ENCODE data around the gene KIRREL3. TPM values are rescaled to one million over a fixed set of nuclear protein-coding genes. Genes with fewer than 3 reads are reported as not detected.

KIRREL3 gene
- total RNA-seq, 1 experiment from 2014 or later = 2.2 TPM

- Histone ChIP-seq H3K27ac (peak overlapping the region; percentile 68), H3K79me2 (ENCODE audit: low read depth) (no peaks in the 10 kb centered on the region), H4K20me1 (ENCODE audit: insufficient read depth) (no peaks in the 10 kb centered on the region), H2AFZ (0 out of 2 replicates have a peak overlapping the region, but pooled peaks have one; percentile 58), H3K4me3 (no peak overlapping the region), H3K4me1 (replicated peaks; ENCODE audit: insufficient read depth) (peaks cover 25% of the 10 kb centered on the region), H3K36me3 (ENCODE audit: low read depth) (0 out of 2 replicates have a peak, but pooled peaks cover 2% of the 10 kb centered on the region), H3K9me2 (ENCODE audit: insufficient read depth) (no peaks in the 10 kb centered on the region), H3K4me2 (peak overlapping the region; percentile 60), H3F3A (ENCODE audit: insufficient read depth, low read depth) (peaks cover 19% of the 10 kb centered on the region; the same call in 1 of the 2 replicates), H3K9me3 (ENCODE audit: insufficient read depth, low read depth) (no peaks in the 10 kb centered on the region), H3K27me3 (ENCODE audit: insufficient read depth, low read depth) (no peaks in the 10 kb centered on the region)
- intact Hi-C loops (cut with micrococcal nuclease; ENCODE audit: unreplicated experiment) = loop anchor here (10.0 kb wide), 1 partner anchor 87 kb away; no protein-coding TSS in a partner anchor
- no peak for TF ChIP-seq EZH2 (IDR thresholded peaks at IDR 0.05; ENCODE audit: low read depth)
- no peak for TF ChIP-seq CTCF (conservative IDR thresholded peaks at IDR 0.05)
- DNase-seq = no peak
- CTCF ChIA-PET = interaction anchor here (0.5 to 1.2 kb wide), 2 partner anchors 122 to 545 kb away, joined by 3 to 8 read pairs; no protein-coding TSS in a partner anchor
- BruUV-seq (replicated peaks) = TSS peak; percentile 49
- POLR2A ChIA-PET (ENCODE audit: unreplicated experiment) = no interaction called here
Observed at GRCh38 chr11:126432065-126432461, 568.5 kb downstream of the KIRREL3 start.

GRCh38 chr11:126431401-126432064 is 569.0 kb downstream of the KIRREL3 start:
- Histone ChIP-seq H3K36me3 (ENCODE audit: low read depth) (no peaks in the 10 kb centered on the region), H3K4me3 (no peak overlapping the region), H3K9me2 (ENCODE audit: insufficient read depth) (no peaks in the 10 kb centered on the region), H4K20me1 (ENCODE audit: insufficient read depth) (no peaks in the 10 kb centered on the region), H3K4me1 (replicated peaks; ENCODE audit: insufficient read depth) (peaks cover 25% of the 10 kb centered on the region), H2AFZ (peak overlapping the region; percentile 58; the same call in 1 of the 2 replicates), H3K4me2 (peak overlapping the region; percentile 60), H3K27ac (peak overlapping the region; percentile 68), H3K79me2 (ENCODE audit: low read depth) (no peaks in the 10 kb centered on the region), H3K27me3 (ENCODE audit: insufficient read depth, low read depth) (no peaks in the 10 kb centered on the region), H3F3A (ENCODE audit: insufficient read depth, low read depth) (peaks cover 16% of the 10 kb centered on the region; the same call in 1 of the 2 replicates), H3K9me3 (ENCODE audit: insufficient read depth, low read depth) (no peaks in the 10 kb centered on the region)
- ChIA-PET POLR2A (ENCODE audit: unreplicated experiment) (no interaction called here), CTCF (interaction anchor here (0.5 to 1.2 kb wide), 3 partner anchors 9 to 545 kb away, joined by 3 to 8 read pairs (median 3); no protein-coding TSS in a partner anchor)
- no TSS peak for BruUV-seq (replicated peaks)
- TF ChIP-seq CTCF (conservative IDR thresholded peaks at IDR 0.05) = no peak
- no peak for TF ChIP-seq EZH2 (IDR thresholded peaks at IDR 0.05; ENCODE audit: low read depth)
- intact Hi-C loops (cut with micrococcal nuclease; ENCODE audit: unreplicated experiment) = loop anchor here (2.0 to 10.0 kb wide), 2 partner anchors 25 to 87 kb away; no protein-coding TSS in a partner anchor
- peak; percentile 68 to 84 for DNase-seq

- TF ChIP-seq CTCF (conservative IDR thresholded peaks at IDR 0.05) (no peak), EZH2 (IDR thresholded peaks at IDR 0.05; ENCODE audit: low read depth) (no peak)
- Histone ChIP-seq H3K9me3 (ENCODE audit: insufficient read depth, low read depth) (no peaks in the 10 kb centered on the region), H3K4me1 (replicated peaks; ENCODE audit: insufficient read depth) (peaks cover 29% of the 10 kb centered on the region), H4K20me1 (ENCODE audit: insufficient read depth) (no peaks in the 10 kb centered on the region), H2AFZ (no peak overlapping the region), H3F3A (ENCODE audit: insufficient read depth, low read depth) (peaks cover 18% of the 10 kb centered on the region; the same call in 1 of the 2 replicates), H3K36me3 (ENCODE audit: low read depth) (no peaks in the 10 kb centered on the region), H3K27me3 (ENCODE audit: insufficient read depth, low read depth) (no peaks in the 10 kb centered on the region), H3K4me3 (no peak overlapping the region), H3K9me2 (ENCODE audit: insufficient read depth) (no peaks in the 10 kb centered on the region), H3K27ac (no peak overlapping the region), H3K4me2 (peak overlapping the region; percentile 60; the same call in 1 of the 2 replicates), H3K79me2 (ENCODE audit: low read depth) (no peaks in the 10 kb centered on the region)
- ChIA-PET POLR2A (ENCODE audit: unreplicated experiment) (no interaction called here), CTCF (interaction anchor here (0.6 to 0.8 kb wide), 2 partner anchors 10 to 1704 kb away, joined by 3 read pairs; no protein-coding TSS in a partner anchor)
- no peak for DNase-seq
- BruUV-seq (replicated peaks) = no TSS peak
- intact Hi-C loops (cut with micrococcal nuclease; ENCODE audit: unreplicated experiment) = loop anchor here (2.0 to 10.0 kb wide), 2 partner anchors 24 to 86 kb away; no protein-coding TSS in a partner anchor
Observed at GRCh38 chr11:126430581-126431335, 569.8 kb downstream of the KIRREL3 start.
